Epithelial cell of esophagus (primary cell): ENCODE measurements around the gene SOX12.

ENCODE experiments used
- DNase-seq: peaks from one replicate; pipeline ENCODE4 v3.0.0; 2010; ENCODE audit warnings: low read depth
- H3K4me3 ChIP-seq: 2 replicates; pipeline ENCODE4 v1.5.1; 2011; ENCODE audit warnings: mild to moderate bottlenecking, low read length, control low read depth
- CTCF ChIP-seq: IDR thresholded peaks from 2 replicates; pipeline ENCODE4 v1.5.1; 2011; ENCODE audit warnings: low read depth, mild to moderate bottlenecking, low read length, control low read depth, inconsistent platforms; ENCODE audit not compliant: insufficient read depth; ENCODE audit errors: missing control alignments

Gene SOX12

GRCh38 chr20:295804-296203 lies 29.5 kb upstream of the SOX12 start:
- DNase-seq = no peak
- TF ChIP-seq CTCF = no peak
- H3K4me3 ChIP-seq = no peak overlapping the region

GRCh38 chr20:297098-297924 lies 28.0 kb upstream of the SOX12 start, which contains the start of gene ZCCHC3:
Gene ZCCHC3, plus strand, starts transcription at chr20:297570. Its CDS starts 17 bp downstream, at chr20:297587.
- no peak for TF ChIP-seq CTCF
- peak; percentile 90 for DNase-seq
- peak within 1 kb of the TSS; percentile 92 for H3K4me3 ChIP-seq

GRCh38 chr20:297925-298775 lies 27.2 kb upstream of the SOX12 start:
- peak; percentile 61 for DNase-seq

GRCh38 chr20:298776-299391 lies 26.5 kb upstream of the SOX12 start:
- no peak for TF ChIP-seq CTCF
- no peak for DNase-seq

More at GRCh38 chr20:297925-298775, 27.2 kb upstream of the SOX12 start:
- peak overlapping the region; percentile 92 for H3K4me3 ChIP-seq
- TF ChIP-seq CTCF = no peak

GRCh38 chr20:300345-300990 lies 24.9 kb upstream of the SOX12 start:
- TF ChIP-seq CTCF = no peak
- DNase-seq = no peak
- H3K4me3 ChIP-seq = no peak overlapping the region

More at GRCh38 chr20:298776-299391, 26.5 kb upstream of the SOX12 start:
- peak overlapping the region; percentile 92 for H3K4me3 ChIP-seq
